Activated T-helper 1 cell treated with anti-CD3 and anti-CD28 coated beads, Interleukin-12 subunit alpha, Interleukin-12 subunit beta, Interleukin-2, Interleukin-4 antibody, amounts not matched to agents 30 ng/mL and 10 ng/mL and 1 ng/mL, durations not matched to agents 14 hours and 24 hours and 36 hours (primary cell): ENCODE data around the gene OSBPL2. TPM values are rescaled to one million over a fixed set of nuclear protein-coding genes. Genes with fewer than 3 reads are reported as not detected.

Experiments used
- DNase-seq: peaks from one replicate; pipeline ENCODE4 v3.0.0; 2021; ENCODE audit warnings: low spot score
- H3K27ac Mint-ChIP-seq: one replicate; pipeline ENCODE4 v1.8.0; 2021; ENCODE audit warnings: mild to moderate bottlenecking, mixed read lengths
- H3K27me3 Mint-ChIP-seq: one replicate; pipeline ENCODE4 v1.8.0; 2022; ENCODE audit warnings: mild to moderate bottlenecking, moderate library complexity, mixed read lengths; ENCODE audit not compliant: insufficient read depth
- H3K36me3 Mint-ChIP-seq: one replicate; pipeline ENCODE4 v1.8.0; 2021; ENCODE audit warnings: low read depth, mixed read lengths
- H3K4me1 Mint-ChIP-seq: one replicate; pipeline ENCODE4 v1.8.0; 2021; ENCODE audit warnings: low read depth, mixed read lengths
- H3K4me3 Mint-ChIP-seq: one replicate; pipeline ENCODE4 v1.8.0; 2021; ENCODE audit warnings: mild to moderate bottlenecking, moderate library complexity, mixed read lengths
- H3K9me3 Mint-ChIP-seq: one replicate; pipeline ENCODE4 v1.8.0; 2021; ENCODE audit warnings: mixed read lengths
- intact Hi-C: fragments of 100-400 bp; cut with micrococcal nuclease; formaldehyde crosslinking; loops from one replicate; pipeline ENCODE4 v1.15.1; 2024
- total RNA-seq: library from RNA; stranded (reverse); gene quantifications from 2 replicates; pipeline ENCODE4 v1.2.3, GENCODE V29; 2022

The OSBPL2 gene
- total RNA-seq, 1 donor from 2014 or later = 27.0 TPM

GRCh38 chr20:62211216-62211615 is 27.1 kb upstream of the OSBPL2 start:
- no peak for DNase-seq
- Mint-ChIP-seq H3K36me3 (no peaks in the 10 kb centered on the region), H3K4me3 (no peak overlapping the region), H3K27me3 (peaks cover 4% of the 10 kb centered on the region), H3K9me3 (no peaks in the 10 kb centered on the region), H3K4me1 (no peaks in the 10 kb centered on the region), H3K27ac (no peak overlapping the region)
- intact Hi-C loops = no loop called here

GRCh38 chr20:62211769-62212288 is 26.5 kb upstream of the OSBPL2 start:
- H3K4me1 Mint-ChIP-seq = no peaks in the 10 kb centered on the region
- H3K36me3 Mint-ChIP-seq = no peaks in the 10 kb centered on the region
- no peak overlapping the region for H3K27ac Mint-ChIP-seq
- intact Hi-C loops = no loop called here
- no peak for DNase-seq
- H3K9me3 Mint-ChIP-seq = no peaks in the 10 kb centered on the region
- no peak overlapping the region for H3K4me3 Mint-ChIP-seq
- H3K27me3 Mint-ChIP-seq = peaks cover 4% of the 10 kb centered on the region

- H3K36me3 Mint-ChIP-seq = no peaks in the 10 kb centered on the region
- DNase-seq = no peak
- no peaks in the 10 kb centered on the region for H3K4me1 Mint-ChIP-seq
- no peak overlapping the region for H3K4me3 Mint-ChIP-seq
- no peaks in the 10 kb centered on the region for H3K9me3 Mint-ChIP-seq
- intact Hi-C loops = no loop called here
- no peak overlapping the region for H3K27ac Mint-ChIP-seq
- peaks cover 6% of the 10 kb centered on the region for H3K27me3 Mint-ChIP-seq
Measured at GRCh38 chr20:62212299-62212698, 26.0 kb upstream of the OSBPL2 start.

GRCh38 chr20:62214067-62214466 is 24.3 kb upstream of the OSBPL2 start:
- intact Hi-C loops = no loop called here
- Mint-ChIP-seq H3K9me3 (no peaks in the 10 kb centered on the region), H3K4me3 (no peak overlapping the region), H3K4me1 (no peaks in the 10 kb centered on the region), H3K27ac (no peak overlapping the region), H3K36me3 (no peaks in the 10 kb centered on the region), H3K27me3 (peaks cover 10% of the 10 kb centered on the region)
- DNase-seq = no peak

GRCh38 chr20:62215020-62215990 is 23.0 kb upstream of the OSBPL2 start:
- DNase-seq = no peak
- Mint-ChIP-seq H3K27me3 (peaks cover 13% of the 10 kb centered on the region), H3K9me3 (no peaks in the 10 kb centered on the region), H3K4me1 (no peaks in the 10 kb centered on the region), H3K27ac (no peak overlapping the region), H3K36me3 (no peaks in the 10 kb centered on the region), H3K4me3 (no peak overlapping the region)
- intact Hi-C loops = no loop called here

- Mint-ChIP-seq H3K4me3 (no peak overlapping the region), H3K9me3 (no peaks in the 10 kb centered on the region), H3K27me3 (peaks cover 17% of the 10 kb centered on the region), H3K36me3 (no peaks in the 10 kb centered on the region), H3K27ac (no peak overlapping the region), H3K4me1 (no peaks in the 10 kb centered on the region)
- intact Hi-C loops = no loop called here
- no peak for DNase-seq
Measured at GRCh38 chr20:62215991-62216635, 22.2 kb upstream of the OSBPL2 start.

- peaks cover 23% of the 10 kb centered on the region for H3K27me3 Mint-ChIP-seq
- intact Hi-C loops = no loop called here
- no peaks in the 10 kb centered on the region for H3K9me3 Mint-ChIP-seq
- H3K4me1 Mint-ChIP-seq = no peaks in the 10 kb centered on the region
- DNase-seq = no peak
- H3K36me3 Mint-ChIP-seq = no peaks in the 10 kb centered on the region
- H3K27ac Mint-ChIP-seq = no peak overlapping the region
- H3K4me3 Mint-ChIP-seq = no peak overlapping the region
Measured at GRCh38 chr20:62216636-62217566, 21.4 kb upstream of the OSBPL2 start.

- no peak overlapping the region for H3K4me3 Mint-ChIP-seq
- no peak for DNase-seq
- peaks cover 23% of the 10 kb centered on the region for H3K27me3 Mint-ChIP-seq
- no peaks in the 10 kb centered on the region for H3K36me3 Mint-ChIP-seq
- H3K27ac Mint-ChIP-seq = no peak overlapping the region
- intact Hi-C loops = no loop called here
- no peaks in the 10 kb centered on the region for H3K9me3 Mint-ChIP-seq
- no peaks in the 10 kb centered on the region for H3K4me1 Mint-ChIP-seq
Measured at GRCh38 chr20:62217913-62218773, 20.2 kb upstream of the OSBPL2 start.

- intact Hi-C loops = no loop called here
- peak overlapping the region; percentile 15 for H3K4me3 Mint-ChIP-seq
- H3K36me3 Mint-ChIP-seq = no peaks in the 10 kb centered on the region
- H3K9me3 Mint-ChIP-seq = no peaks in the 10 kb centered on the region
- peaks cover 20% of the 10 kb centered on the region for H3K27me3 Mint-ChIP-seq
- H3K27ac Mint-ChIP-seq = no peak overlapping the region
- DNase-seq = no peak
- H3K4me1 Mint-ChIP-seq = no peaks in the 10 kb centered on the region
Measured at GRCh38 chr20:62219101-62219991, 19.0 kb upstream of the OSBPL2 start.

GRCh38 chr20:62219992-62220665 is 18.2 kb upstream of the OSBPL2 start, which contains the start of gene HRH3:
Gene HRH3 (minus strand): TSS chr20:62220278. CDS start chr20:62219970, 308 bp downstream.
- Mint-ChIP-seq H3K9me3 (no peaks in the 10 kb centered on the region), H3K4me1 (no peaks in the 10 kb centered on the region), H3K36me3 (no peaks in the 10 kb centered on the region), H3K4me3 (peak within 1 kb of the TSS; percentile 15), H3K27me3 (peaks cover 20% of the 10 kb centered on the region), H3K27ac (no peak within 1 kb of the TSS)
- DNase-seq = peak; percentile 47
- intact Hi-C loops = loop anchor here (1.0 kb wide), 1 partner anchor 18 kb away; the partner anchor contains the start of gene OSBPL2
